Mucosa of stomach (tissue), 1 donor: ENCODE results near the gene FAM47C.
"Not testable (repeated sequence)": the region's sequence is repeated elsewhere in the genome, so short reads cannot be mapped to it uniquely, and the experiment has no call there.

Source experiments
- H3K27me3 ChIP-seq: one replicate; pipeline ENCODE4 v1.7.0; 2013; ENCODE audit warnings: mild to moderate bottlenecking, low read length; ENCODE audit not compliant: control insufficient read depth, insufficient read depth
- H3K36me3 ChIP-seq: one replicate; pipeline ENCODE4 v1.7.0; 2013; ENCODE audit warnings: low read length; ENCODE audit not compliant: control insufficient read depth, insufficient read depth
- H3K4me1 ChIP-seq: one replicate; pipeline ENCODE4 v1.7.0; 2013; ENCODE audit warnings: mild to moderate bottlenecking, low read length; ENCODE audit not compliant: control insufficient read depth, insufficient read depth
- H3K4me3 ChIP-seq: one replicate; pipeline ENCODE4 v1.7.0; 2013; ENCODE audit warnings: low read length
- H3K9ac ChIP-seq: one replicate; pipeline ENCODE4 v1.7.0; 2013; ENCODE audit warnings: mild to moderate bottlenecking, low read length, moderate library complexity
- H3K9me3 ChIP-seq: one replicate; pipeline ENCODE4 v1.7.0; 2013; ENCODE audit warnings: mild to moderate bottlenecking, low read length, moderate library complexity; ENCODE audit not compliant: control insufficient read depth
- donor health status: Pancreatic carcinoma.

The FAM47C gene

DNA sequence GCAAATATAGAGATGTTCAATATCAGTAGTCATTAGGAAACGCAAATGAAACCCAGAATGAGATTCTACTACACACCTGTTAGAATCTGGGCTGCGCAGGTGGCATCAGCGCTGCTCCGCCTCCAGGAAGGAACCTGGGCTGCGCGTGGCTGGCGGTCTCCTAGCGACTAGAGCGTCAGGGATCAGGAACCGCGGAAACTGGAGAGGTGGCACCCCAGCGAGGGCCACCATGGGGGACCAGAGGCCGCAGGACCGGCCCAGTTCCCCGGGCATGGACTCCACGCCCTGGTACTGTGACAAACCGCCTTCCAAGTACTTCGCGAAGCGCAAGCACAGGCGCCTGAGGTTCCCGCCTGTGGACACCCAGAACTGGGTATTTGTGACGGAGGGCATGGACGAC lies at the start of gene FAM47C:
Gene FAM47C (plus strand): TSS at position 185 of the 400 bp plus-strand sequence. CDS start 45 bp downstream, at position 230.
- not testable (repeated sequence) for H3K4me1 ChIP-seq, H3K9me3 ChIP-seq, H3K36me3 ChIP-seq, H3K9ac ChIP-seq, H3K4me3 ChIP-seq, H3K27me3 ChIP-seq

GRCh38 chrX:36961590-36961989 lies 46.6 kb upstream of the FAM47C start:
- no peak overlapping the region for H3K4me3 ChIP-seq
- H3K27me3 ChIP-seq, result no peaks in the 10 kb centered on the region
- H3K36me3 ChIP-seq, result no peaks in the 10 kb centered on the region
- H3K9ac ChIP-seq, result no peak overlapping the region
- H3K4me1 ChIP-seq, result no peaks in the 10 kb centered on the region
- no peaks in the 10 kb centered on the region for H3K9me3 ChIP-seq

DNA sequence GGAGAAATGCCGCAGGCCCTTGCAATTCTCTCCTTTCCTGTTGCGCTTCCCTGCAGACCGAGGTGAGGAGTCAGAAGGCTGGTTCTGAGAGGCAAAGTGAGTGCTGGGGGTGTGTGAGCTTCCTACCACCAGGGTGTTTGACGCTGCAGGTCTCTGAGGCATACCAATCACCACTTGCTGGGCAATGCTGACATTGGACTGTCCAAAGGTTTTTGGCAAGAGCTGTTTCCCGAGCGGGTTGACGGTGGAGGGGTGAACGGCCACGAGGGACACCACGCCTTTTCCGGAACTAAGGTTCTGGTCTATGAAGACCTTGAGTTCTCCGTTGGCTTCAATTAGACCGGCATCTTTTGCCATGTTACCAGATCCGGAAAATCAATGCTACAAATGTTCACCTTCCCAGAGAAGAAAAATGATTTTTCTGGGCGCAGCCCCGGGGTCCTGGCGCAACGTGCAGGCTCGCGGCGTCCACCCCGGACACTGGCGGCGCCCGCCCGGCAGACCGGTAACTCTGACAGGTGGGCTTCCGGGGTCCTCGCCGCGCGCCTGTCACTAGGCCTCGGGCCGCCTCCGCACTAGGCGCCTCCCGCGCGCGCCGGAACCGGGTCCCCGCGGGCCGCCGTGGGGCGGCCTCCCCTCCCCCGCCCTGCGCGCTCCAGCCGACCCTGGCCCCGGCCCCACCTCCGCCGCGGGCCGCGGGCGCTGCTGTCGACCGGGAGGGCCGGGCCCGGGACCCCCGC lies 44.9 kb upstream of the FAM47C start:
- H3K9ac ChIP-seq, result no peak overlapping the region
- no peaks in the 10 kb centered on the region for H3K4me1 ChIP-seq
- no peaks in the 10 kb centered on the region for H3K9me3 ChIP-seq
- no peaks in the 10 kb centered on the region for H3K36me3 ChIP-seq
- H3K27me3 ChIP-seq, result no peaks in the 10 kb centered on the region
- H3K4me3 ChIP-seq, result no peak overlapping the region

DNA sequence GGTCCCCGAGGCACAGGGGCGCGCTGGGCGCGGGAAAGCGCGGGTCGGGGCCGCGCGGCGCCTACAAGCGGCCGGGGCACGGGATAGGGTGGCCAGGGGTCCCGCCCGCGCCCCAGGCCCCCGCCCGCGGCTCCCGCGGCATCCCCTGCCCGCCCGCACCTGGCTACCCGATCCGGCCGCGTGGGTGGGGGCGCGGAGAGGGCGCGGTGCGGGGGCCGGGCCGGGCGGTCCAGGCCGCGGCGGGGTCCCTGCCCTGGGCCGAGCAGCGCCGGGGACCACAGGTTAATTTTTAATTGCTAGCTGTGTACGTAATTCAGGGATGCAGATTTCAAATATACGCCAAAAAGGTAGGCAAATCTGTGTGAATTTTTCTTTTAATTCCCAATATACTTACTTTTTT lies 44.3 kb upstream of the FAM47C start:
- H3K4me1 ChIP-seq, result no peaks in the 10 kb centered on the region
- no peaks in the 10 kb centered on the region for H3K36me3 ChIP-seq
- no peak overlapping the region for H3K9ac ChIP-seq
- no peaks in the 10 kb centered on the region for H3K27me3 ChIP-seq
- H3K4me3 ChIP-seq, result no peak overlapping the region
- H3K9me3 ChIP-seq, result no peaks in the 10 kb centered on the region

- Histone ChIP-seq H3K4me1 (no peaks in the 10 kb centered on the region), H3K9me3 (no peaks in the 10 kb centered on the region), H3K4me3 (no peak overlapping the region), H3K27me3 (no peaks in the 10 kb centered on the region), H3K9ac (no peak overlapping the region), H3K36me3 (no peaks in the 10 kb centered on the region)
Measured at GRCh38 chrX:36973575-36973974, 34.6 kb upstream of the FAM47C start.

DNA sequence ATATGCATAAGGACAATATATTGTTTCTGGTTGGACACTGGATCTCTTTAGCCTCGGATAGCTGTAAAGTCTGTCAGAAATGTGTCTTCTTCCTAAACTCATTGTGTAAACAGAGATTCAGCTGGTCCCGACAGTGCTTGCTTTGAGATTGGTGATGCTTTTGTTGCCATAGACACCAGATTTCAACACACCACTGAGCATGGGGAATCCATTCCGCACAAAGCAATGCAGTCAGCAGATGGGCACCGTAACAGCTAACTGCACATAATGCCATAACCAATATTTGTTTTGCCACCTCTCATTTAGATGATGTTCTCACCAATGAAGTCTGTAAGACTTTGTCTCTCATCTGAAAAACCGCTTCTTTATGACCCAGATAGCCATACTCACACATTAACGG lies 33.3 kb upstream of the FAM47C start:
- H3K36me3 ChIP-seq, result no peaks in the 10 kb centered on the region
- H3K27me3 ChIP-seq, result no peaks in the 10 kb centered on the region
- no peak overlapping the region for H3K9ac ChIP-seq
- H3K4me1 ChIP-seq, result no peaks in the 10 kb centered on the region
- no peak overlapping the region for H3K4me3 ChIP-seq
- no peaks in the 10 kb centered on the region for H3K9me3 ChIP-seq

- H3K4me1 ChIP-seq, result no peaks in the 10 kb centered on the region
- no peak overlapping the region for H3K9ac ChIP-seq
- H3K4me3 ChIP-seq, result no peak overlapping the region
- no peaks in the 10 kb centered on the region for H3K27me3 ChIP-seq
- H3K9me3 ChIP-seq, result no peaks in the 10 kb centered on the region
- no peaks in the 10 kb centered on the region for H3K36me3 ChIP-seq
Measured at GRCh38 chrX:36978886-36979285, 29.3 kb upstream of the FAM47C start.

DNA sequence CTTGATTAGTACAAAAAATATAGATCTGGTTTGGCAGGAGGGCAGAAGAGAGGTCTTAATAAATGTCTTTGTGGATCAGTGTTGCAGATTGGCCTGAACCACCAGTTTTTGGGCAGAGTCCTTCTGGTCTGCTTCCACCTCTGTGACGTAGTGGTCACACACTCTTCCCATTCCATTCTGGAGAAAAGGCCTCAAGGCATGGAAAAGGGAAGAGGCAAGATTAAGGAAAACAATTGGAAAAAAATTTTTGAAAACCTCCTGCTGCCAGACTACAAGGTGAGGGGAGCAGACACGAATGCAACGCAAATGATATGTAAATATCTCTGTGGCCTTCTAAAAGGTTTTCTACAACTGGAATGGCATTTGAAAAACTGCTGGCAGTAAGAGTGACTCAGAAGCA lies 24.3 kb upstream of the FAM47C start:
- no peaks in the 10 kb centered on the region for H3K27me3 ChIP-seq
- H3K4me1 ChIP-seq, result no peaks in the 10 kb centered on the region

DNA sequence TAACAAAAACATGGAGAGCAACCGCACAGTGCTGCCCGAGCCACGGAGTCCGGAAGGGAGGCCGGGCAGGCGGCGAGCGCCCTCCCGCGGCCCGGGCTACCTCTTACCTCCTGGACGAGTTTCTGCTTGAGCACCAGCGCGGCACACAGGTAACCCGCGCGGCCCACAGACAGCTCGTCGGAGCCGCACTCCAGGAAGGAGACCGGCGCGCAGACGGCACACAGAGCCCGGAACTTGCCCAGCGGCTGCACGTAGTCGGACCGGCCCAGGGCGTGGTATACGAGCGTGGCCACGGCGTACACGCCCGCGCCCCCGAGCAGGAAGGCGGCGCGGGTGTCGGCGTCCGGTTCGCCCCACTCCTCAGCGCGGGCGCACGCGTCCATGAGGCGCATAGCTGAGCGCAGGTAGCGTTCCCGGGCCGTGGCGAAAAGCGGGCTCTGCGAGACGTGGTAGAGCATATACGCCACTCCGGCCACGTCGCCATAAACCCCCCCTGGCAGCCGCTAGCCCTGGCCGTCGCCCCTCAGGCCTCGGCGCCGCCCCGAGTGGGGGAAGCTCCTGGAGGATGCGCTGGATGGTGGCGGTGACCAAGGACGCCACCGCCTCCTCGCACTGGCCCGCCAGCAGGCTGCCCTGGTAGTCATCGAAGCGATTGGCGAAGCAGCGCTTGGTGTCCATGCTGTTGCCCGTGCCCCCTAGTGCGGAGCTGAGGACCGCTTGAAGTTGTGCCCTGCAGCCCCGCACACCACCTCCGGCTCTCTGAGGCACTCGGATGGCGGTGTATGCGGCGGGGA lies 22.6 kb upstream of the FAM47C start:
- not testable (repeated sequence) for H3K9me3 ChIP-seq, H3K36me3 ChIP-seq, H3K4me3 ChIP-seq, H3K27me3 ChIP-seq, H3K4me1 ChIP-seq
- peak overlapping the region; percentile 43 for H3K9ac ChIP-seq

More for the DNA sequence above, 24.3 kb upstream of the FAM47C start:
- H3K9me3 ChIP-seq, result no peaks in the 10 kb centered on the region
- no peak overlapping the region for H3K9ac ChIP-seq
- no peak overlapping the region for H3K4me3 ChIP-seq
- no peaks in the 10 kb centered on the region for H3K36me3 ChIP-seq

GRCh38 chrX:36986231-36986630 lies 21.9 kb upstream of the FAM47C start:
- H3K4me3 ChIP-seq, result no peak overlapping the region
- no peaks in the 10 kb centered on the region for H3K9me3 ChIP-seq
- H3K36me3 ChIP-seq, result no peaks in the 10 kb centered on the region
- no peaks in the 10 kb centered on the region for H3K27me3 ChIP-seq
- H3K9ac ChIP-seq, result no peak overlapping the region
- H3K4me1 ChIP-seq, result no peaks in the 10 kb centered on the region

DNA sequence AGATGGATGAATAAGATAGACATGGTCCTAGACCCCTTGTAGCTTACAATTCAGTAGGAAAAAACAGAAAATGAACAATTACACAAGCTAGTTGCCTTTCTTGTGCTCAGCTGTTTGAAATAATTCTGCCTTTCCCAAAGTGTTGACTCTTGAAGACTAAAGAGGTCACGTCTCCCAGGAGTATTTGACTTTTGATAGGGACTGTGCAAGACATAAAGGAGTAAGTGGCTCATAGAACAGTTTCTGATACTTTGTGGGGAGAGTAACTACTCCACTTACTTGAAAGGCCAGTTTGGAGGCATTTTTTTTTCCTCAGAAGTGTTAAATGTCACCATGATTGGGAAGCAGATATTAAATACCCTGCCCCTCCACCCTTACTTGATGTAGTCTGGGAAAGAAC lies 21.0 kb upstream of the FAM47C start:
- H3K9me3 ChIP-seq, result not testable (repeated sequence)

DNA sequence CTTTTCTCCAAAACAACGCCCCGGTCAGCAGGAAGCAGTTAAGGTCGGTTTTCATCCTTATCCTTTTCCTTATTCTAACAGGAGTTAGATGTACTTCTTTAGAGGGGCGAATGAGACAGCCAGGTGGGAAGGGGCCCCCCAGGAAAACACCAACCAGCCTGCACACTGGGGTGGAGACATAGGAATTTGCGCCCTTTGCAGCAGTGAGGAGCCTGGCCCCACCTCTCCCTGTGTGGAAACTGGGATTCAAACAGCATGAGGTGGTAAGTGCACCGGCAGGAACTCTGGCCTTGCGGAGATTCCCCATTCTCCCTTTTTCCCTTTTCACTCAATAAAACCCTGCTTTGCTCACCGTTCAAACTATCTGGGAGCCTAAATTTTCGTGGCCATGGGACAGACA lies 8.0 kb upstream of the FAM47C start:
- H3K36me3 ChIP-seq, result no peaks in the 10 kb centered on the region

More for the DNA sequence above, 21.0 kb upstream of the FAM47C start:
- not testable (repeated sequence) for H3K27me3 ChIP-seq, H3K9ac ChIP-seq, H3K4me1 ChIP-seq, H3K36me3 ChIP-seq, H3K4me3 ChIP-seq

More for the DNA sequence above, 8.0 kb upstream of the FAM47C start:
- no peaks in the 10 kb centered on the region for H3K4me1 ChIP-seq
- no peak overlapping the region for H3K9ac ChIP-seq
- no peak overlapping the region for H3K4me3 ChIP-seq
- no peaks in the 10 kb centered on the region for H3K9me3 ChIP-seq
- H3K27me3 ChIP-seq, result no peaks in the 10 kb centered on the region
